ENCODE data around the gene MYL2. TPM values are rescaled to one million over a fixed set of nuclear protein-coding genes. Genes with fewer than 3 reads are reported as not detected.

MYL2 gene
- total RNA-seq, 4 donors from 2014 or later, result not detected

GRCh38 chr12:110908377-110909152 is 11.8 kb downstream of the MYL2 start:
- H3K4me1 ChIP-seq, result no peaks in the 10 kb centered on the region
- DNase-seq, result no peak
- TF ChIP-seq POLR2A (IDR thresholded peaks at IDR 0.05), result no peak
- TF ChIP-seq, protein P1, sequence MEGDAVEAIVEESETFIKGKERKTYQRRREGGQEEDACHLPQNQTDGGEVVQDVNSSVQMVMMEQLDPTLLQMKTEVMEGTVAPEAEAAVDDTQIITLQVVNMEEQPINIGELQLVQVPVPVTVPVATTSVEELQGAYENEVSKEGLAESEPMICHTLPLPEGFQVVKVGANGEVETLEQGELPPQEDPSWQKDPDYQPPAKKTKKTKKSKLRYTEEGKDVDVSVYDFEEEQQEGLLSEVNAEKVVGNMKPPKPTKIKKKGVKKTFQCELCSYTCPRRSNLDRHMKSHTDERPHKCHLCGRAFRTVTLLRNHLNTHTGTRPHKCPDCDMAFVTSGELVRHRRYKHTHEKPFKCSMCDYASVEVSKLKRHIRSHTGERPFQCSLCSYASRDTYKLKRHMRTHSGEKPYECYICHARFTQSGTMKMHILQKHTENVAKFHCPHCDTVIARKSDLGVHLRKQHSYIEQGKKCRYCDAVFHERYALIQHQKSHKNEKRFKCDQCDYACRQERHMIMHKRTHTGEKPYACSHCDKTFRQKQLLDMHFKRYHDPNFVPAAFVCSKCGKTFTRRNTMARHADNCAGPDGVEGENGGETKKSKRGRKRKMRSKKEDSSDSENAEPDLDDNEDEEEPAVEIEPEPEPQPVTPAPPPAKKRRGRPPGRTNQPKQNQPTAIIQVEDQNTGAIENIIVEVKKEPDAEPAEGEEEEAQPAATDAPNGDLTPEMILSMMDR (IDR thresholded peaks at IDR 0.05), result no peak
- no peak overlapping the region for H3K4me3 ChIP-seq (replicated peaks in 1 of 3)
- no peaks in the 10 kb centered on the region for H3K27me3 ChIP-seq
- 48 to 67% methylated on average over 8 to 13 of the region's 14 CpGs for WGBS, 2 donors
- intact Hi-C loops (cut with DNase I), result no loop called here
- H3K9me3 ChIP-seq, result no peaks in the 10 kb centered on the region
- H3K36me3 ChIP-seq, result no peaks in the 10 kb centered on the region
- H3K27ac ChIP-seq, result no peak overlapping the region

GRCh38 chr12:110907583-110907982 is 12.8 kb downstream of the MYL2 start:
- H3K27ac ChIP-seq, result no peak overlapping the region
- H3K36me3 ChIP-seq, result no peaks in the 10 kb centered on the region
- intact Hi-C loops (cut with DNase I), result no loop called here
- TF ChIP-seq POLR2A (IDR thresholded peaks at IDR 0.05), result no peak
- TF ChIP-seq, protein P1 (IDR thresholded peaks at IDR 0.05), result no peak
- H3K27me3 ChIP-seq, result no peaks in the 10 kb centered on the region
- no peak overlapping the region for H3K4me3 ChIP-seq (replicated peaks in 1 of 3)
- H3K4me1 ChIP-seq, result no peaks in the 10 kb centered on the region
- 68 to 77% methylated on average over 7 to 8 of the region's 8 CpGs for WGBS, 2 donors
- DNase-seq, result no peak
- H3K9me3 ChIP-seq, result no peaks in the 10 kb centered on the region

GRCh38 chr12:110906985-110907384 is 13.4 kb downstream of the MYL2 start:
- H3K27me3 ChIP-seq, result no peaks in the 10 kb centered on the region
- WGBS, 2 donors, result 72 to 95% methylated on average over 4 of the region's 4 CpGs
- intact Hi-C loops (cut with DNase I), result no loop called here
- DNase-seq, result no peak
- no peak overlapping the region for H3K27ac ChIP-seq
- no peaks in the 10 kb centered on the region for H3K9me3 ChIP-seq
- no peaks in the 10 kb centered on the region for H3K4me1 ChIP-seq
- H3K4me3 ChIP-seq (replicated peaks in 1 of 3), result no peak overlapping the region
- TF ChIP-seq, protein P1 (IDR thresholded peaks at IDR 0.05), result no peak
- TF ChIP-seq POLR2A (IDR thresholded peaks at IDR 0.05), result no peak
- no peaks in the 10 kb centered on the region for H3K36me3 ChIP-seq

DNA sequence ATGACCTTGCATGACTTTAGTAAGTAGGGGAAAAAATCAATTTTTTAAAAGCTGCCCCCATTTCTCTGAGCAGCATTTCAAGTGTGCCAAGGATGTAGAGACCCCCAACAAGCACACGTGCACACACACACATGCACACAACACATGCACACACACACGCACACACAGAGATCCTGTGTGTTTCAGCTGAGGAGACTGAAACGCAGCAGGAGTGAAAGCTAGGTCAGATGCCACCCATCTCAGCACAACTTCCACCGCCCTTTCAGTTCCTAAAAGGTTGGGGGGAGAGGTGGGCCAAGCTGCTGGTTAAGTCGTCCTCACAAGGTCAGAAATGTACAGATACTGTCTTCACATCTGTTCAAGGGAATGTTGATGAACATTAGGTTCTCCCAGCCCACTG is 13.9 kb downstream of the MYL2 start:
- 80 to 82% methylated on average over 5 of the region's 5 CpGs for WGBS, 2 donors
- Histone ChIP-seq H3K9me3 (no peaks in the 10 kb centered on the region), H3K36me3 (no peaks in the 10 kb centered on the region), H3K27ac (no peak overlapping the region), H3K4me3 (replicated peaks in 1 of 3) (no peak overlapping the region), H3K27me3 (no peaks in the 10 kb centered on the region), H3K4me1 (no peaks in the 10 kb centered on the region)
- intact Hi-C loops (cut with DNase I), result no loop called here
- TF ChIP-seq, protein P1 (IDR thresholded peaks at IDR 0.05), result no peak
- no peak for TF ChIP-seq POLR2A (IDR thresholded peaks at IDR 0.05)
- DNase-seq, result no peak

- Histone ChIP-seq H3K4me1 (no peaks in the 10 kb centered on the region), H3K4me3 (replicated peaks in 1 of 3) (no peak overlapping the region), H3K36me3 (no peaks in the 10 kb centered on the region), H3K9me3 (no peaks in the 10 kb centered on the region), H3K27ac (no peak overlapping the region), H3K27me3 (no peaks in the 10 kb centered on the region)
- intact Hi-C loops (cut with DNase I), result no loop called here
- TF ChIP-seq POLR2A (IDR thresholded peaks at IDR 0.05), result no peak
- TF ChIP-seq, protein P1 (IDR thresholded peaks at IDR 0.05), result no peak
- 40 to 55% methylated on average over 3 of the region's 3 CpGs for WGBS, 2 donors
- no peak for DNase-seq
Measured at GRCh38 chr12:110906083-110906482, 14.3 kb downstream of the MYL2 start.

All from thyroid gland (tissue), 4 donors.